ENCODE data around the gene IL10RB.

IL10RB gene

DNA sequence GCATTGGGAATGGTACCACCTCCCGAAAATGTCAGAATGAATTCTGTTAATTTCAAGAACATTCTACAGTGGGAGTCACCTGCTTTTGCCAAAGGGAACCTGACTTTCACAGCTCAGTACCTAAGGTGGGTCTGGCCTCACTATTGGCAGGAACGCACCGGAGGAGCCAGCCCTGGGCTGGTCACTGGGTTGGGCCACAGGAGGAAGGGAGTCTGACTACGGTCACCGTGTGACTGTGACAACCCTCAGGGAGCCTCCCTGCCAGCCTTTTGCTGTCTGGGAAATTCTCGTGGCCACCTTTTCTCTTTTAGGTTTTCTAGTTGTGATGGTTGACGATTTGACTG is 2.2 kb downstream of the IL10RB start:
- DNase-seq = no peak

GRCh38 chr21:33268737-33269441 is 2.7 kb downstream of the IL10RB start:
- DNase-seq = peak; percentile 52 to 70

GRCh38 chr21:33270986-33271385 is 4.8 kb downstream of the IL10RB start:
- DNase-seq = no peak

DNA sequence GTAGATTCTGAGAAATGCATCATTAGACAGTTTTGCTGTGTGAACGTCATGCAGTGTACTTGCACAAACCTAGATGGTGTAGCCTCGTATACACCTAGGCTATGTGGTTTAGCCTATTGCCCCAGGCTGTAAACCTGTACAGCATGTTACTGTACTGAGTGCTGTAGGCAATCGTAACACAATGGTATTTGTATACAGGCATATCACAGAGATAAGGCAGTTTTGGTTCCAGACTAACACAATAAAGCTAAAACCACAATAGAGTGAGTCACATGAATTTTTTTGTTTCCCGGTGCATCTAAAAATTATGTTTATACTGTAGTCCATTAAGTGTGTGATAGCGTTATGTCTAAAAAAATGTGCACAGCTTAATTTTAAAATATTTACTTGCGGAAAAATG is 6.9 kb downstream of the IL10RB start:
- DNase-seq = no peak

DNA sequence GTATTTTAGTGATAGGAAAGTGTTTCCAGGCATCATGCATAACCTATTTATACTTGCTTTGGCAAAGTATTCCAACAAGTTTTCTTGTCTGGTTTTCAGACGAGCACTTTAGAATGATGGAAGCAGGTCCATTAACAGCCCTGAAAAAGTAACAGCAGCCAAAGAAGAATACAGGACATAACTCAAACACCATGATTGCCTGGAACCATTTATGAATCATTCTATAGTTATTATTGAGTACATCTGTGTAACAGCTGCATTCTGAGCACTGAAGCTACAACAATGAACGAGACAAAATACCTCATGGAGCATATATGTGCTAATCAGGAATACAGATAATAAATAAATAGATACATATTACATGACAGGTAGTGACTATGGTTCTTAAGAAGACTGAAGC is 12.6 kb downstream of the IL10RB start:
- no peak for DNase-seq

GRCh38 chr21:33279330-33279820 is 13.2 kb downstream of the IL10RB start:
- DNase-seq = no peak

DNA sequence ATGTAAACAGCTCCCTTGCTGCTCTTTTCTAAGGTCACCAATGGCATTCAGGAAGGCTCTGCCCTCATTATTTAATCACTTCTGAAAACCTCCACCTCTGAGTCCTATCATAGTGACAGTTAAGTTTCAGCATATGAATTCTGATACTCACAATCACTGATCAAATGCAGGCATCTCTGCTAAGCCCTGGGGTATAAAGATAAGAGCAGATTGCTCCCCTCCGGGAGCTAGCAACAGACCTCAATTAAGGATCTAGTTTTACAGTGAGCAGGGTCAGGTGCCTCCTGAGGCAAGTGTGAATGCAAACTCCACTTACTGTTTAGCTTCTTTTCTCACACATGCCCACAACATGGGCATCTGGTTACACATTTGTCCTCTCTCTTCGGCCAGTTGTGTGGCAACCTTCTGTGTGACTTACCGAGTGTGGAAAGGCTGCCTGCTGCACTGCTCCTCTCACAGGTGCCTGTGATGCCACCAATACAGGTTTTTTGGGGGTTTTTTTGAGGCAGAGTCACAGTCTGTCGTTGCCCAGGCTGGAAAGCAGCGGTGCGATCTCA is 15.0 kb downstream of the IL10RB start:
- no peak for DNase-seq

DNA sequence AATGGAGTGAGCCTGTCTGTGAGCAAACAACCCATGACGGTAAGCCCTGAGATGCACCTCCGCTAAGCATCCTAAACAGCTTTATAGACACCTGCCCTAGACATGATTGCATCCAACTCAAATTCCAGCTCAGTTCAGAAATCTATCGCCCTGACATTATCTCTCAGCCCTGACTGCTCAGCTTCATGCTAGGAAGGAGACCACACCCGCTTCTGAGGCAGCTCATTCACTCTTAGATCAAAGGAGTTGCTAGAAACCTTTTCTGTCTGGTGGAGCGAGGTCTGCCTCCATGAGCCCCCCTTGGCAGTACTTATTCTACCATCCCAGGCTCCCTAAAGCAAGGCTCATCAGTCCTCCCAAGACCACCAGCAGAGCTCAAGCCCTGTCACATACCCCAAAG is 17.0 kb downstream of the IL10RB start:
- DNase-seq = no peak

DNA sequence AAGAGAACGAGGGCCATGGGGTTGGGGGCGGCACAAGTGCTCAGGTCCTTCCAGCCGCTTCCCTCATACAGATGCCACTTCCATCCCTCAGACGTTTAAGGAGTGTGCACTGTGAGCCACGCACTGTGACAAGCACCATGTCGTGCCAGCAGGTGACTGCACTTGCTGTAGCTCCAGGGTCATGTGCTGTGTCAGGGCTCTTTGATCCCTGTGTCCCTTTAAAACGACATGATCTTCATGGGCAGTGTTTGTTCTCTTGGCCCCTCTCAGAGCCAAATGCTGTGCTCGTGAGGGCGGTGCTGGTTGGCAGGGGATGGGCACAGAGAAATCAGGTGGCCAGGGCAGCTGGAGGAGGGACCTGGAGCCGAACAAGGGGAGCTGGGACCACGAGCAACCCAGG is 19.9 kb downstream of the IL10RB start:
- DNase-seq = no peak

DNA sequence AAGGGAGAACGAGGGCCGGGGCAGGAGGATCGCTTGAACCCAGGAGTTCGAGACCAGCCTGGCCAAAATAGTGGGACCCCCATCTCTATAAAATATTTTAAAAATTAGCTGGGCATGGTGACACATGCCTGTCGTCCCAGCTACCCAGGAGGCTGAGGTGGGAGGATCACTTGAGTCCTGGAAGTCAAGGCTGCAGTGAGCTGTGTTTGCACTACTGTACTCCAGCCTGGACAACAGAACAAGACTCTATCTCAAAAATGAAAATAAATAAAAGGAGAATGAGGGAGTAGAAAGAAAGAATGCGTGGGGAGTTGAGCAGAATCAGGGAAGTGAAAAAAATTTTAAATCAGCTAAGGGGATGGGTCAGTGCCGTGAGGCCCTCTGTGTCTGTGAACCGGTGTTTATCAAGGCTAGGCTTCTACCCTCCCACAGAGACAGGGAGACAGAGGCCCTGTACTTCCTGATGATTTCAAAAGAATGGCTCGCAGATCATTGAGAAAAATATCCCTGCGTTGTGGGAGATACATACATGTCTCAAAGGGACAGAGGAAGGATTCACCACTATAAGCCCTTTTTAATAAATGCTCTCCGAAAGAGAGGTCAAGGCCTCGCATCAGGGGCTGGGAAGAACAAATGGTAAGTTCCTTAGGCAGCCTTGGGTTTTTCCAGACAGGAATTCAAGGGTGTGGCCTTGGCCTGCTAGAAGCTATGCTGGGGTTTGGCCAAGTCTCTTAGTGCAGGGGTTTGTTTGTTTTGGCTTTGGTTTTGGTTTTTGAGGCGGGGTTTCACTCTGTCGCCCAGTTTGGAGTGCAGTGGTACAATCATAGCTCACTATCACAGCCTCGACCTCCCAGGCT is 20.7 kb downstream of the IL10RB start:
- DNase-seq = no peak

DNA sequence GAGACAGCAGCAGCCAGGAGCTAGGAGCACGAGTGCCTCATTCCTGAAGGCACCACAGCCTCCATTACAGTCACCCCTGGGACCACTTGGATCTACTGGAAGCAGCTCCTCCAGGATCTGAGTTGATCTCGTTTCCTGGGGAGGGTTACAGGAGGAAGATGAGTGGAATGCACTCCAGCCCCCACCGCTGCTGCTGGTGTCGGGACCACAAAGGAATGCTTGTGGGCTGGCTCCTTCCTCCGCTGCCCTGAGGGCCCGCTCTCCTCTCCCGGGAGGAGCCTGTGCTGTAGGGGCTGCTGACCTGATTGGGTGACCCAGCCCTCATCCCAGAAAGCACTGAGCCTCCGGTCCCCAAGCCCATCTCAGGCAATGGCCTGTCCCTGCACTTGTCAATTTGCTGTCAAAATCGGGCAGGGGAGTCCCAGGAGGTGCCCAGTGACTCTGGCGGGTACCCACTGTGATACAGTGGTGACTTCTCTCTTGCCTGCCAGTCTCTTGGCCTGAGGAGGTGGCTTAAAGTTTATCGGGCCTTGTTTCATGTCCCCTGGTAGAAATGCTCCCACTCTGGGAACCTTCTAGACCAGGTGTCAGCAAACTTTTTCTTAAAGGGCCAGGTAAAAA is 23.1 kb downstream of the IL10RB start:
- no peak for DNase-seq

GRCh38 chr21:33290441-33290840 is 24.3 kb downstream of the IL10RB start:
- DNase-seq = no peak

DNA sequence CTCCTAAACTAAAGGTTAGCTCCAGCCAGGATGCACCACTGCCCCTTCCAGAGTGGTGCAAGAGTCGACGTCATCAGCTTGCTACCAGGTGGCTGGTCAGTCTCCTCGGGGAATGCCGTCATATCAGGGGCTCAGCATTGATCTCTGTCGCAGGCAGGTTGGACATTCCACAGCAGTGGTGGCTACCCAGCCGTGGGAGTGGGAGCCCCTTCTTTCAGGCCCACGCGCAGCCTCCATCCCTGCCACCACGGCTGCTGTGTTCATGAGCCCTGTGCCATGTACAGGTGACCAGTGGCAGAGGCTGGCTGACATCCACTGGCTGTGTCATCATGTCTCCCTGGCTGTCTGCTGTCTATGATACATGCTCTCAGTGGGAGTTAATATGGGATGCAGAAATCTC is 25.5 kb downstream of the IL10RB start:
- no peak for DNase-seq

GRCh38 chr21:33292724-33293123 is 26.6 kb downstream of the IL10RB start:
- DNase-seq = no peak

DNA sequence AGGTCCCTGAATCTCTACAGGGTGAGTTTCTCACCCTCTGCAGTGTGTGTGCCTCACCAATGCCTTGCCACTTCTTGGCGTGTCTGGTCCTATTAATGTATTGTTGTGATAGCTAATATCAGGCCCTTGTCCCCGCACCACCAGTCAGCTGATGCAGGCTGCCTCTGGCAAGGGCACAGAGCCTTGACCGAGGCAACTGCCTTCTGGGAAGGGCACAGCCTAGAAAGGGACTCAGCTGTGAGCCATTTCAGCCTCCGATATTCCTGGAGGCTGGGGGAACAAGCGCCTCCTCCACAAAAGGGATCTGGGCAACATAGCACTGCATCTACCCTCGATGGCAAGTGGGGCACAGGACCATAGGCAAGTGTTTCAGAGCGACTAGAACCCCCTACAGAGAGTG is 27.0 kb downstream of the IL10RB start:
- no peak for DNase-seq

DNA sequence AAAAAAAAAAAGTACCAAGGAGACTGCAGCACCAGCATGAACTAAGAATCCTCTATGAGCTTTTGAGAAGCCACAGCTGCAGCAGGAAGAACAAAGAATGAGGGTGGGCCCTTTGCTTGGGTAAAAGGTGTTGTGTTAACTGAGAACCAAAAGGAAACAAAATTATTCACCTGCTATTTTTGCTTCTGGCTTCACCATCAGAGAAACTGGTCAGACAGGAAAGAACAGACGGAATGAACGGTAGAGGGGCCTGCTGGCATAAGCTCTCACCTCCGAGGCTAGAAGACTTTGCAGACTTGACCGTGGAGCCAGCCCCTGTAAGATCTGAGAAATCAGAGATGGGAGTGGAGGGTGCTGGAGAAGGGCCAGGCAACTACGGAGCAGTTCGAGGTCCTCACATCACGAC is 27.6 kb downstream of the IL10RB start:
- no peak for DNase-seq

DNA sequence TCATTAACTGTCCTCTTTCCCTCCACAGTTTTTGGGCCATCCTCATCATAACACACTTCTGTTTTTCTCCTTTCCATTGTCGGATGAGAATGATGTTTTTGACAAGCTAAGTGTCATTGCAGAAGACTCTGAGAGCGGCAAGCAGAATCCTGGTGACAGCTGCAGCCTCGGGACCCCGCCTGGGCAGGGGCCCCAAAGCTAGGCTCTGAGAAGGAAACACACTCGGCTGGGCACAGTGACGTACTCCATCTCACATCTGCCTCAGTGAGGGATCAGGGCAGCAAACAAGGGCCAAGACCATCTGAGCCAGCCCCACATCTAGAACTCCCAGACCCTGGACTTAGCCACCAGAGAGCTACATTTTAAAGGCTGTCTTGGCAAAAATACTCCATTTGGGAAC is 30.0 kb downstream of the IL10RB start:
- no peak for DNase-seq

DNA sequence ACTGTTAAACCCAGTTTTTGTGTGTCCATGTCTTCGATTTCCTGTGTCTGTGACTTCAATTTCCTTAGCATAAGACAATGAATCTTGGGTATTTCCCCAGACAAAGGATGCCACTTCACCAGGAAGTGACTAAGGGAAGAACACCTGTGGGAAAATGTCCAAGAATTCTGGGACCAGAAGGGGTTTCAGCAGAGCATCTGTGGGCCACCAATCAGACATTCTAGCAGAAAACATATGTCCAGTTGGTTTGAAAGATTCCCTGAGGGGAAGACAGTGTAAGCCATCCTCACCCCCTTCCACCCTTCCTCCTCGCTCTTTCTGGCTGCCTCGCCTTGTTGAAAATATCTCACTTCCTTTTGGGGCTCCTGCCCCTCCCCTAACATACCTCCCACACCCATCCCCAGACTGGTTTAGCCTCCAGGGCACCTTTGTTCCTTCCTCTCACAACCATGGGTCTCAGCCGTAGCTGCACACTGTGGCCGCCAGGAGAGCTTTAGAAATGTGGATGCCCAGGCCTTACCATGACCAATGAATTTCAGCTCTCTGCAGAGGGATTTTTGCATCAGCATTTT is 33.1 kb downstream of the IL10RB start:
- no peak for DNase-seq

GRCh38 chr21:33300701-33301631 is 34.8 kb downstream of the IL10RB start:
- DNase-seq = no peak

GRCh38 chr21:33301632-33302002 is 35.5 kb downstream of the IL10RB start:
- no peak for DNase-seq

DNA sequence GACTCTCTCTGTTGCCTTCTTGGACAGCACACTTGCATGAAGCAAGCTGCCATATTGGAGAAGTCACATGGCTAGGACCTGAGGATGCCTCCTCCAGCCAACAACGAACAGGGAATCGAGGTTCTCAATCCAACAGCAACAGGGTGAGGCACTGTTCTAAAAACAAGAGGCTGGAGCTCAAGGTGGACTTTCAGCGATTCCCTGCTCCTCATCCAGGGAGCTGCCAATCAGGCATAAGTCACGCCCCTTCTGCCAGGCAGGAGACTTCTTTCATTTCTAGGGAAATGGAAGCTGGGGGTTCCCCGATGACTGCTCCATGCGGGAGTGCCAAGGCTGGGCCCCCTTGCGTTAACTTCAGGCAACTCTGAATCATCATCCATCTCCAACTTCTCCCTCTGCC is 35.9 kb downstream of the IL10RB start:
- DNase-seq = no peak

- no peak for DNase-seq
These were observed 36.6 kb downstream of the IL10RB start for GRCh38 chr21:33302796-33303195.

All from NCI-H187 (cell line).